Endothelial cell of umbilical vein (primary cell): ENCODE measurements around the gene COX5A. TPM values are rescaled to one million over a fixed set of nuclear protein-coding genes. Genes with fewer than 3 reads are reported as not detected.
A peak's percentile ranks its signal among the peaks of the same experiment; 100 is the strongest.

Experiments used
- BruUV-seq: library from RNA; stranded (reverse); fragments of 400-500 nt; replicated peaks from 2 replicates; lab custom pipeline; 2021; lab: Mats Ljungman, UMichigan
- CTCF ChIA-PET: fragments of 300-600, 350-600 bp; sonication (Branson Sonifier 250); formaldehyde crosslinking; loops from one replicate; lab custom pipeline; 2021; ENCODE audit warnings: antibody characterized with exemption, inconsistent platforms; lab: Charles Lee
- POLR2A ChIA-PET: fragments of 300-600, 350-600 bp; sonication (Branson Sonifier 250); formaldehyde crosslinking; loops from one replicate; lab custom pipeline; 2021; ENCODE audit warnings: antibody characterized with exemption, inconsistent platforms; lab: Charles Lee
- DNase-seq: peaks from one replicate; pipeline ENCODE4 v3.0.0-alpha.2; 2011; ENCODE audit warnings: low read depth, low spot score
- FAIRE-seq: peaks from 2 replicates; lab custom pipeline; 2011; peaks lifted over from hg19 to GRCh38; lab: Jason Lieb, UNC
- H2AFZ ChIP-seq: 2 replicates; pipeline ENCODE4 v1.6.0; 2012; ENCODE audit warnings: low read depth, low read length, control low read depth, inconsistent platforms
- H3K27ac ChIP-seq: 2 replicates; pipeline ENCODE4 v1.5.1; 2011; ENCODE audit warnings: low read depth, mild to moderate bottlenecking, control low read depth, low read length, moderate library complexity; ENCODE audit not compliant: insufficient read depth
- H3K27me3 ChIP-seq, 2 experiments: 2 replicates each; pipeline versions ENCODE4 v1.6.0 to v1.6.1; 2011; ENCODE audit warnings: low read length in 2 of 2, mixed read lengths in 1 of 2; ENCODE audit not compliant: control insufficient read depth in 2 of 2, insufficient read depth in 2 of 2
- H3K36me3 ChIP-seq, 2 experiments: 2 replicates in 1 of 2; 3 replicates in 1 of 2; pipeline ENCODE4 v1.5.1; 2011; ENCODE audit warnings: low read length in 2 of 2, mild to moderate bottlenecking in 1 of 2, moderate library complexity in 1 of 2; ENCODE audit not compliant: control insufficient read depth in 2 of 2, insufficient read depth in 2 of 2; ENCODE audit errors: extremely low read depth in 1 of 2
- H3K4me1 ChIP-seq: 3 replicates; pipeline ENCODE4 v1.5.1; 2011; ENCODE audit warnings: mild to moderate bottlenecking, low read length; ENCODE audit not compliant: control insufficient read depth, insufficient read depth; ENCODE audit errors: extremely low read depth
- H3K4me2 ChIP-seq: 2 replicates; pipeline ENCODE4 v1.6.1; 2011; ENCODE audit warnings: low read length, control low read depth, mixed read lengths; ENCODE audit not compliant: insufficient read depth
- H3K4me3 ChIP-seq, 3 experiments: fragments of 200-600 bp in 1 of 3; sonication (generic), shearing (Covaris generic) in 1 of 3; replicated peaks in 1 of 3; 2 replicates each; pipeline ENCODE4 v1.5.1; 2011 to 2016; ENCODE audit warnings: control low read depth in 3 of 3, low read length in 3 of 3, mild to moderate bottlenecking in 2 of 3, inconsistent platforms in 1 of 3, low read depth in 1 of 3, moderate library complexity in 1 of 3; ENCODE audit not compliant: insufficient read depth in 1 of 3
- H3K79me2 ChIP-seq: 2 replicates; pipeline ENCODE4 v1.6.0; 2012; ENCODE audit warnings: low read length, inconsistent platforms; ENCODE audit not compliant: control insufficient read depth, insufficient read depth
- H3K9ac ChIP-seq: replicated peaks from 2 replicates; pipeline ENCODE3; 2011; ENCODE audit warnings: low read length, control low read depth; ENCODE audit not compliant: insufficient read depth; ENCODE audit errors: extremely low read depth
- H3K9me1 ChIP-seq: replicated peaks from 3 replicates; pipeline ENCODE4 v1.6.0; 2011; ENCODE audit warnings: mild to moderate bottlenecking, low read length; ENCODE audit not compliant: control insufficient read depth, insufficient read depth; ENCODE audit errors: extremely low read depth
- H3K9me3 ChIP-seq: replicated peaks from 2 replicates; pipeline ENCODE4 v1.5.1; 2012; ENCODE audit warnings: low read length, inconsistent platforms; ENCODE audit not compliant: control insufficient read depth, insufficient read depth
- H4K20me1 ChIP-seq: replicated peaks from 2 replicates; pipeline ENCODE3; 2011; ENCODE audit warnings: mild to moderate bottlenecking, low read length; ENCODE audit not compliant: control insufficient read depth, insufficient read depth; ENCODE audit errors: extremely low read depth
- CTCF ChIP-seq, 2 donors: IDR thresholded peaks; 1 replicate in 1 of 2; 2 replicates in 1 of 2; pipeline ENCODE4 v1.5.1; 2011; ENCODE audit warnings: low read length in 2 of 2, mild to moderate bottlenecking in 2 of 2, moderate library complexity in 2 of 2, control low read depth in 1 of 2, inconsistent platforms in 1 of 2, low read depth in 1 of 2; ENCODE audit not compliant: insufficient read depth in 1 of 2; ENCODE audit errors: extremely low read depth in 1 of 2
- FOS ChIP-seq: IDR thresholded peaks from 2 replicates; pipeline ENCODE4 v1.6.1; 2011; ENCODE audit warnings: mild to moderate bottlenecking, low read length, moderate library complexity, borderline replicate concordance; ENCODE audit not compliant: insufficient read depth
- GATA2 ChIP-seq: IDR thresholded peaks from 2 replicates; pipeline ENCODE4 v1.7.0; 2011; ENCODE audit warnings: low read depth, mild to moderate bottlenecking, moderate library complexity, mixed read lengths, low read length; ENCODE audit not compliant: insufficient read length, insufficient read depth
- JUN ChIP-seq: IDR thresholded peaks from 2 replicates; pipeline ENCODE4 v1.6.1; 2011; ENCODE audit warnings: borderline replicate concordance, low read depth; ENCODE audit not compliant: insufficient read length, insufficient read depth
- MYC ChIP-seq: IDR thresholded peaks from one replicate; pipeline ENCODE4 v1.6.1; 2011; ENCODE audit warnings: mild to moderate bottlenecking, low read depth, low read length
- POLR2A ChIP-seq: IDR thresholded peaks from 2 replicates; pipeline ENCODE4 v1.6.1; 2012; ENCODE audit warnings: low read depth, mild to moderate bottlenecking, control low read depth, low read length
- POLR2AphosphoS5 ChIP-seq: IDR thresholded peaks from 2 replicates; pipeline ENCODE4 v1.6.1; 2012; ENCODE audit warnings: low read depth, mild to moderate bottlenecking, control low read depth, low read length, moderate library complexity; ENCODE audit not compliant: insufficient read depth
- dilution Hi-C: fragments of 300-500 bp; cut with MboI; formaldehyde crosslinking; loops from one replicate; pipeline ENCODE4 v1.15.0; 2019; ENCODE audit warnings: low sequenced_read_pairs; ENCODE audit not compliant: extremely low pct_ligation_motif_present
- intact Hi-C: fragments of 100-400 bp; cut with micrococcal nuclease; formaldehyde crosslinking; loops from one replicate; pipeline ENCODE4 v1.10.0; 2022
- polyA plus RNA-seq, 4 experiments: library from polyadenylated mRNA; depleted of rRNA in 3 of 4; stranded (reverse) in 3 of 4; unstranded in 1 of 4; fragments of >200 nt; gene quantifications; 2 replicates each; pipeline versions ENCODE4 v1.2.1 to v1.2.3, GENCODE V29; 2011 to 2012; ENCODE audit warnings: missing spikeins in 1 of 4
- total RNA-seq: library from RNA; stranded (reverse); gene quantifications from 2 replicates; pipeline ENCODE4 v1.2.3, GENCODE V29; 2021

COX5A gene
- total and polyA plus RNA-seq, 2 donors (not counting 3 experiments of a cell fraction or from before 2014, with no cell fraction given), result 134 to 220 TPM

DNA sequence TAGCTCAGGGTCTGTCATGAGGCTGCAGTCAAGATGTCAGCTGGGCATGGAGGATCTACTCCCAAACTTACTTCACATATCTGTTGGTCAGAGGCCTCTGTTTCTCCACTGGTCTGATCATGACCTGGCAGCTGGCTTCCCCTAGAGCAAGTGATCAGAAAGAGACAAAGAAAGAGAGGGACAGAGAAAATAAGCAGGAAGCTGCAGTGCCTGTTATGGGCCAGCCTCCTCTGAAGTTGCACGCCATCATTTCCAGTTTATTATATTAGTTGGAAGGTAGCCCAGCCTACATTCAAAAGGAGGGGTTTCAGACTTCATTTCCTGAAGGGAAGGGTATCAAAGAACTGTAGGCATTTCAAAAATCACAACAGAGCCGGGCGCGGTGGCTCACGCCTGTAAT lies 23.7 kb upstream of the COX5A start:
- DNase-seq (peak; percentile 86), FAIRE-seq (peak; percentile 62)
- intact Hi-C loops (loop anchor here (1.0 to 5.0 kb wide), 2 partner anchors 27 to 491 kb away; partner anchors contain the start of gene SIN3A), dilution Hi-C loops (no loop called here)
- no peaks in the 10 kb centered on the region for H3K9me3 ChIP-seq
- ChIA-PET CTCF (interaction anchor here (0.7 to 3.6 kb wide), 9 partner anchors 11 to 243 kb away, joined by 3 to 22 read pairs (median 4); partner anchors contain the start of gene SCAMP5), POLR2A (no interaction called here)
- H3K9me1 ChIP-seq, result no peaks in the 10 kb centered on the region
- TF ChIP-seq POLR2AphosphoS5, result no peak
- TF ChIP-seq FOS, result no peak
- TF ChIP-seq CTCF (IDR thresholded peaks at IDR 0.05; ENCODE audit: extremely low read depth in 1 of 2, insufficient read depth in 1 of 2, low read depth in 1 of 2, low read length in 2 of 2), result no peak
- TF ChIP-seq GATA2, result no peak
- TF ChIP-seq MYC, result no peak
- peak; percentile 48 for TF ChIP-seq POLR2A
- no peak for TF ChIP-seq JUN
- peaks cover 0 to 3% of the 10 kb centered on the region in 2 experiments for H3K27me3 ChIP-seq
- H3K79me2 ChIP-seq, result no peaks in the 10 kb centered on the region
- no TSS peak for BruUV-seq
- peak overlapping the region; percentile 54 for H3K4me2 ChIP-seq
- H3K27ac ChIP-seq, result peak overlapping the region; percentile 68
- H2AFZ ChIP-seq, result peak overlapping the region; percentile 52
- H4K20me1 ChIP-seq, result no peaks in the 10 kb centered on the region
- H3K4me1 ChIP-seq, result peaks cover 51% of the 10 kb centered on the region
- H3K4me3 ChIP-seq, result no peak overlapping the region
- H3K9ac ChIP-seq, result peak overlapping the region; percentile 65
- H3K36me3 ChIP-seq, result no peaks in the 10 kb centered on the region
